ENCODE results near the gene GGACT. TPM values are rescaled to one million over a fixed set of nuclear protein-coding genes. Genes with fewer than 3 reads are reported as not detected.

Gene GGACT
- total and polyA plus RNA-seq, 2 of the 8 experiments (the other 6 are each of a cell fraction or from before 2014, with no cell fraction given), result 1.1 to 1.5 TPM

DNA sequence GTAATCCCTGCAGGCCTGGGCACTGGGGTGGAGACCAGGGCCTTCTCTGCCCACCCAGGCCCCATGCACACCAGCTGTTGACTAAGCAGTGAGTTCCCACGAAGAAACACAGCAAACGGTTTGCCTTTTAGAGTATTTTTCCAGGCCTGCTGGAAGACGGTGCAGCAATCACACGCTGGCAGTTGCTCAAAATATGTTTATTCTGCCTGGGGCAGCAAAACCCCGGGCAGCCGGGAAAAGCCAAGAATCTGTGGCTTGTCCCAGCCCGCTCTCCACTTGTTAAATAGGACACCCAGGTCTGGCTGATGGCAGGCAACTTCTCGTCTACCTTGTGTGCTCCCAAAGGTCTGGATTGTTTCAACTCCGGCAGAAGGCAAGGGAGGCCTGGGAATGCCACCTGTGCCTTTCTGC is 40.8 kb downstream of the GGACT start (continued):
- no peak for TF ChIP-seq EGR1 (IDR thresholded peaks at IDR 0.05; ENCODE audit: borderline replicate concordance, low read depth, low read length)

Data from H1 (cell line).